H1 (cell line): ENCODE results near the gene TEX54. TPM values are rescaled to one million over a fixed set of nuclear protein-coding genes. Genes with fewer than 3 reads are reported as not detected.

Experiments used
- BACH1 ChIP-seq: IDR thresholded peaks from 2 replicates; pipeline ENCODE4 v1.6.1; 2012; ENCODE audit warnings: low read length, improper control_type of control experiment
- CREB1 ChIP-seq: IDR thresholded peaks from 2 replicates; pipeline ENCODE4 v1.6.1; 2012; ENCODE audit warnings: inconsistent platforms
- RNF2 ChIP-seq: fragments of 200-900, 300-1000 bp; sonication (generic); IDR thresholded peaks from 2 replicates; pipeline ENCODE4 v1.7.1; 2016; ENCODE audit warnings: borderline replicate concordance, low read depth, mild to moderate bottlenecking, antibody characterized with exemption, low read length; ENCODE audit not compliant: poor library complexity, severe bottlenecking; ENCODE audit errors: missing control alignments
- SAP30 ChIP-seq: fragments of 300-600 bp; sonication (generic); IDR thresholded peaks from 2 replicates; pipeline ENCODE4 v1.7.1; 2012; ENCODE audit warnings: low read length, moderate library complexity, mild to moderate bottlenecking, inconsistent platforms; ENCODE audit not compliant: insufficient read depth, insufficient replicate concordance
- TBP ChIP-seq: IDR thresholded peaks from 2 replicates; pipeline ENCODE4 v1.6.1; 2011; ENCODE audit warnings: low read depth, low read length, improper control_type of control experiment
- polyA plus RNA-seq, 7 experiments: library from polyadenylated mRNA; depleted of rRNA in 3 of 7; stranded (reverse) in 5 of 7; unstranded in 2 of 7; fragments of >200 nt in 5 of 7; fragments of 200-250 nt in 2 of 7; gene quantifications; 1 replicate in 5 of 7; 2 replicates in 1 of 7; 4 replicates in 1 of 7; pipeline versions ENCODE4 v1.2.1 to v1.2.3, GENCODE V29; 2011 to 2013; ENCODE audit warnings: missing spikeins in 2 of 7, mixed read lengths in 2 of 7
- total RNA-seq: library from RNA; stranded (reverse); fragmentation: NEBNext Ultra II Directional; extraction: Animal tissue kit (Norgen Biotek cat#: 25700); gene quantifications from 2 replicates; pipeline ENCODE4 v1.2.1, GENCODE V29; 2021

TEX54 gene
- total and polyA plus RNA-seq, 2 of the 8 experiments (the other 6 are each of a cell fraction or from before 2014, with no cell fraction given) = 1.2 TPM; not detected in 1

- TF ChIP-seq BACH1 = no peak
- no peak for TF ChIP-seq TBP
- TF ChIP-seq RNF2 = no peak
- TF ChIP-seq SAP30 = no peak
- no peak for TF ChIP-seq CREB1
These were observed 22.4 kb upstream of the TEX54 start (continued) for GRCh38 chr11:62854825-62855570.
